Measurements from ENCODE around the gene F13A1.

GRCh38 chr6:6314596-6314995 lies 5.9 kb downstream of the F13A1 start:
- TF ChIP-seq, protein P1, sequence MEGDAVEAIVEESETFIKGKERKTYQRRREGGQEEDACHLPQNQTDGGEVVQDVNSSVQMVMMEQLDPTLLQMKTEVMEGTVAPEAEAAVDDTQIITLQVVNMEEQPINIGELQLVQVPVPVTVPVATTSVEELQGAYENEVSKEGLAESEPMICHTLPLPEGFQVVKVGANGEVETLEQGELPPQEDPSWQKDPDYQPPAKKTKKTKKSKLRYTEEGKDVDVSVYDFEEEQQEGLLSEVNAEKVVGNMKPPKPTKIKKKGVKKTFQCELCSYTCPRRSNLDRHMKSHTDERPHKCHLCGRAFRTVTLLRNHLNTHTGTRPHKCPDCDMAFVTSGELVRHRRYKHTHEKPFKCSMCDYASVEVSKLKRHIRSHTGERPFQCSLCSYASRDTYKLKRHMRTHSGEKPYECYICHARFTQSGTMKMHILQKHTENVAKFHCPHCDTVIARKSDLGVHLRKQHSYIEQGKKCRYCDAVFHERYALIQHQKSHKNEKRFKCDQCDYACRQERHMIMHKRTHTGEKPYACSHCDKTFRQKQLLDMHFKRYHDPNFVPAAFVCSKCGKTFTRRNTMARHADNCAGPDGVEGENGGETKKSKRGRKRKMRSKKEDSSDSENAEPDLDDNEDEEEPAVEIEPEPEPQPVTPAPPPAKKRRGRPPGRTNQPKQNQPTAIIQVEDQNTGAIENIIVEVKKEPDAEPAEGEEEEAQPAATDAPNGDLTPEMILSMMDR (optimal IDR thresholded peaks at IDR 0.05 in 1 of 3, IDR thresholded peaks at IDR 0.05 in 1 of 3, conservative IDR thresholded peaks at IDR 0.05 in 1 of 3; ENCODE audit: extremely low read depth in 1 of 3, insufficient read depth in 2 of 3, low read length in 3 of 3), result no peak
- TF ChIP-seq EZH2 (IDR thresholded peaks at IDR 0.05; ENCODE audit: low read length), result no peak

Data from keratinocyte (primary cell).